H9 (cell line): ENCODE data around the gene SORCS2. TPM values are rescaled to one million over a fixed set of nuclear protein-coding genes. Genes with fewer than 3 reads are reported as not detected.

ENCODE experiments used
- DNase-seq: peaks from one replicate; pipeline ENCODE4 v3.0.0-alpha.2; 2017
- H2AFZ ChIP-seq: one replicate; pipeline ENCODE4 v1.6.1; 2013; ENCODE audit warnings: mild to moderate bottlenecking, low read length, control low read depth, moderate library complexity
- H2AK5ac ChIP-seq: 2 replicates; pipeline ENCODE4 v1.6.1; 2013; ENCODE audit warnings: low read length, control low read depth, mixed read lengths; ENCODE audit not compliant: insufficient read length
- H2BK120ac ChIP-seq: one replicate; pipeline ENCODE4 v1.6.1; 2013; ENCODE audit warnings: low read depth, mild to moderate bottlenecking, low read length, control low read depth, inconsistent platforms; ENCODE audit not compliant: poor library complexity, severe bottlenecking
- H2BK12ac ChIP-seq: 2 replicates; pipeline ENCODE4 v1.6.1; 2013; ENCODE audit warnings: low read length, control low read depth, mixed read lengths, low read depth; ENCODE audit not compliant: insufficient read length
- H2BK15ac ChIP-seq: 2 replicates; pipeline ENCODE4 v1.6.1; 2013; ENCODE audit warnings: low read depth, low read length, control low read depth
- H2BK20ac ChIP-seq: one replicate; pipeline ENCODE4 v1.6.1; 2013; ENCODE audit warnings: low read depth, mild to moderate bottlenecking, low read length, control low read depth, inconsistent platforms; ENCODE audit not compliant: poor library complexity, severe bottlenecking
- H2BK5ac ChIP-seq: 2 replicates; pipeline ENCODE4 v1.6.1; 2013; ENCODE audit warnings: low read length, control low read depth, mixed read lengths; ENCODE audit not compliant: insufficient read length
- H3K14ac ChIP-seq: 2 replicates; pipeline ENCODE4 v1.6.1; 2013; ENCODE audit warnings: low read length, control low read depth; ENCODE audit not compliant: insufficient read depth
- H3K18ac ChIP-seq: 2 replicates; pipeline ENCODE4 v1.6.1; 2013; ENCODE audit warnings: low read depth, mild to moderate bottlenecking, mixed read lengths, low read length, control low read depth; ENCODE audit not compliant: insufficient read length
- H3K23ac ChIP-seq: 2 replicates; pipeline ENCODE4 v1.6.1; 2013; ENCODE audit warnings: low read length, control low read depth, mixed read lengths, low read depth; ENCODE audit not compliant: insufficient read length
- H3K23me2 ChIP-seq: 2 replicates; pipeline ENCODE4 v1.6.1; 2013; ENCODE audit warnings: low read depth, mild to moderate bottlenecking, mixed read lengths, low read length, control low read depth; ENCODE audit not compliant: insufficient read length, poor library complexity, severe bottlenecking
- H3K27ac ChIP-seq: 2 replicates; pipeline ENCODE4 v1.5.1; 2013; ENCODE audit warnings: low read length, control low read depth, mixed read lengths, low read depth; ENCODE audit not compliant: insufficient read length
- H3K27me3 ChIP-seq: 2 replicates; pipeline ENCODE4 v1.6.1; 2013; ENCODE audit warnings: low read length, control low read depth, inconsistent platforms; ENCODE audit not compliant: insufficient read depth
- H3K4ac ChIP-seq: 2 replicates; pipeline ENCODE4 v1.6.1; 2013; ENCODE audit warnings: low read depth, mild to moderate bottlenecking, control low read depth, inconsistent platforms, low read length, moderate library complexity
- H3K4me1 ChIP-seq: 2 replicates; pipeline ENCODE4 v1.6.1; 2013; ENCODE audit warnings: low read length, control low read depth, inconsistent platforms; ENCODE audit not compliant: insufficient read depth
- H3K4me2 ChIP-seq: 2 replicates; pipeline ENCODE4 v1.6.1; 2013; ENCODE audit warnings: low read length, control low read depth, mixed read lengths; ENCODE audit not compliant: insufficient read length, insufficient read depth
- H3K56ac ChIP-seq: 2 replicates; pipeline ENCODE4 v1.6.1; 2013; ENCODE audit warnings: low read depth, mild to moderate bottlenecking, mixed read lengths, low read length, control low read depth; ENCODE audit not compliant: insufficient read length
- H3K79me1 ChIP-seq: 2 replicates; pipeline ENCODE4 v1.6.1; 2013; ENCODE audit warnings: low read depth, mild to moderate bottlenecking, moderate library complexity, low read length, control low read depth, inconsistent platforms; ENCODE audit not compliant: insufficient read depth, poor library complexity, severe bottlenecking
- H3K79me2 ChIP-seq: 2 replicates; pipeline ENCODE4 v1.6.1; 2013; ENCODE audit warnings: low read length, control low read depth, inconsistent platforms; ENCODE audit not compliant: insufficient read depth
- H3K9ac ChIP-seq: 2 replicates; pipeline ENCODE4 v1.6.1; 2013; ENCODE audit warnings: low read length, control low read depth, mixed read lengths; ENCODE audit not compliant: insufficient read length; ENCODE audit errors: extremely low read depth
- H3K9me3 ChIP-seq: one replicate; pipeline ENCODE4 v1.6.1; 2013; ENCODE audit warnings: low read depth, low read length, inconsistent platforms; ENCODE audit not compliant: control insufficient read depth
- H3T11ph ChIP-seq: one replicate; pipeline ENCODE4 v1.6.1; 2013; ENCODE audit warnings: mild to moderate bottlenecking, low read length, control low read depth, inconsistent platforms
- H4K20me1 ChIP-seq: one replicate; pipeline ENCODE4 v1.6.1; 2013; ENCODE audit not compliant: control insufficient read depth, insufficient read length, insufficient read depth
- H4K5ac ChIP-seq: 2 replicates; pipeline ENCODE4 v1.6.1; 2013; ENCODE audit warnings: low read depth, mild to moderate bottlenecking, mixed read lengths, low read length, control low read depth; ENCODE audit not compliant: insufficient read length
- H4K8ac ChIP-seq: replicated peaks from 2 replicates; pipeline ENCODE4 v1.6.1; 2013; ENCODE audit warnings: low read length, control low read depth, mixed read lengths, low read depth; ENCODE audit not compliant: insufficient read length
- H4K91ac ChIP-seq: 2 replicates; pipeline ENCODE4 v1.6.1; 2013; ENCODE audit warnings: low read depth, mild to moderate bottlenecking, moderate library complexity, mixed read lengths, low read length, control low read depth; ENCODE audit not compliant: insufficient read length
- H3K27ac Mint-ChIP-seq, 3 experiments: 2 replicates in 2 of 3; 3 replicates in 1 of 3; pipeline ENCODE4 v1.8.0; 2020 to 2021; ENCODE audit warnings: mixed read lengths in 3 of 3, mild to moderate bottlenecking in 1 of 3, moderate library complexity in 1 of 3
- H3K27me3 Mint-ChIP-seq: 2 replicates; pipeline ENCODE4 v1.8.0; 2021; ENCODE audit warnings: low read depth, mild to moderate bottlenecking, moderate library complexity, mixed read lengths
- H3K36me3 Mint-ChIP-seq, 3 experiments: 2 replicates in 2 of 3; 3 replicates in 1 of 3; pipeline ENCODE4 v1.8.0; 2020 to 2021; ENCODE audit warnings: low read depth in 3 of 3, mixed read lengths in 3 of 3; ENCODE audit not compliant: insufficient read depth in 1 of 3
- H3K4me1 Mint-ChIP-seq, 2 experiments: 2 replicates each; pipeline ENCODE4 v1.8.0; 2020; ENCODE audit warnings: mixed read lengths in 2 of 2
- H3K4me3 Mint-ChIP-seq, 2 experiments: 2 replicates in 1 of 2; 3 replicates in 1 of 2; pipeline ENCODE4 v1.8.0; 2020 to 2021; ENCODE audit warnings: mild to moderate bottlenecking in 2 of 2, mixed read lengths in 2 of 2, moderate library complexity in 1 of 2
- H3K9me3 Mint-ChIP-seq, 2 experiments: 2 replicates in 1 of 2; 3 replicates in 1 of 2; pipeline ENCODE4 v1.8.0; 2020; ENCODE audit warnings: mild to moderate bottlenecking in 2 of 2, mixed read lengths in 2 of 2, moderate library complexity in 1 of 2
- WGBS: extraction: QIAGEN DNeasy Blood & Tissue Kit; methylation state at CpG from one replicate; pipeline ENCODE4 v1.1.7; 2013; ENCODE audit warnings: missing lambda C conversion rate, low lambda C conversion rate, mixed read lengths; ENCODE audit not compliant: insufficient read length; ENCODE audit errors: extremely low coverage; 5-methylcytosine and 5-hydroxymethylcytosine counted together
- total RNA-seq: library from RNA; stranded (reverse); gene quantifications from 2 replicates; pipeline ENCODE4 v1.2.1, GENCODE V29; 2021
- TF ChIP-seq, protein P1 (sequence below): fragments of 200-600 bp; sonication (generic); conservative IDR thresholded peaks from 3 replicates; pipeline ENCODE4 v1.8.0; 2021; ENCODE audit warnings: antibody characterized with exemption, mild to moderate bottlenecking

Gene SORCS2
- total RNA-seq, 1 experiment from 2014 or later: 0.57 TPM

DNA sequence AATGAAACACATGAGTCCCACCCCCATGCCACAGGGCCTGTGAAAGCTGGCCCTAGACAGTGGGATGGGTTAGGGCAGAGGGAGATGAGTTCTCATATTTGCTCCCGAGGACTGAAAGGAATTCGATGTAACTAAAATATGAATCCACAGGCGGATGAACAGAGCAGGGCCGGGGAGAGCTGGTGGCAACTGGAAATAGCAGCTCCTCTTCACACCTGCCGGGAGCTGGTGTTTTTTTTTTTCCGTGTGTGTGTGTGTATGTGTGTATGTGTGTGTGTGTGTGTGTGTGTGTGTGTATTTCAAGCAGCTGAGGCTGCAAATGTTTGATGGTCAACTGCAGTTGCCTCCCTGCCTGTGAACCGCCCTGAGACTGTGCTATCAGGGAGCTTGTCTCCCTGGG lies 357.5 kb downstream of the SORCS2 start:
- Histone ChIP-seq H3T11ph (no peak overlapping the region), H2BK20ac (no peak overlapping the region), H3K79me2 (no peaks in the 10 kb centered on the region), H3K18ac (no peak overlapping the region), H3K56ac (no peak overlapping the region), H3K9me3 (peaks cover 15% of the 10 kb centered on the region), H3K4me1 (no peaks in the 10 kb centered on the region), H3K79me1 (no peaks in the 10 kb centered on the region), H4K20me1 (no peaks in the 10 kb centered on the region), H3K4me2 (no peak overlapping the region), H2BK5ac (no peak overlapping the region), H4K5ac (no peak overlapping the region), H3K23ac (no peak overlapping the region), H3K9ac (no peak overlapping the region), H3K14ac (no peak overlapping the region), H2BK120ac (no peak overlapping the region), H2BK12ac (no peak overlapping the region), H3K27ac (no peak overlapping the region), H4K91ac (no peak overlapping the region), H3K27me3 (no peaks in the 10 kb centered on the region), H2BK15ac (no peak overlapping the region), H4K8ac (no peak overlapping the region), H2AFZ (no peak overlapping the region), H3K4ac (no peak overlapping the region), H3K23me2 (no peaks in the 10 kb centered on the region), H2AK5ac (no peak overlapping the region)
- Mint-ChIP-seq H3K4me3 (no peak overlapping the region), H3K4me1 (no peaks in the 10 kb centered on the region), H3K9me3 (peaks cover 19 to 25% of the 10 kb centered on the region in 2 experiments), H3K27ac (peak overlapping the region in 1 of 3 experiments; percentile 29; a peak in 1 of 7 replicates), H3K27me3 (peaks cover 15% of the 10 kb centered on the region), H3K36me3 (peaks cover 6 to 14% (median 6%) of the 10 kb centered on the region in 3 experiments)
- WGBS: no CpG with 5 or more reads among the region's 7 CpGs
- TF ChIP-seq, protein P1, sequence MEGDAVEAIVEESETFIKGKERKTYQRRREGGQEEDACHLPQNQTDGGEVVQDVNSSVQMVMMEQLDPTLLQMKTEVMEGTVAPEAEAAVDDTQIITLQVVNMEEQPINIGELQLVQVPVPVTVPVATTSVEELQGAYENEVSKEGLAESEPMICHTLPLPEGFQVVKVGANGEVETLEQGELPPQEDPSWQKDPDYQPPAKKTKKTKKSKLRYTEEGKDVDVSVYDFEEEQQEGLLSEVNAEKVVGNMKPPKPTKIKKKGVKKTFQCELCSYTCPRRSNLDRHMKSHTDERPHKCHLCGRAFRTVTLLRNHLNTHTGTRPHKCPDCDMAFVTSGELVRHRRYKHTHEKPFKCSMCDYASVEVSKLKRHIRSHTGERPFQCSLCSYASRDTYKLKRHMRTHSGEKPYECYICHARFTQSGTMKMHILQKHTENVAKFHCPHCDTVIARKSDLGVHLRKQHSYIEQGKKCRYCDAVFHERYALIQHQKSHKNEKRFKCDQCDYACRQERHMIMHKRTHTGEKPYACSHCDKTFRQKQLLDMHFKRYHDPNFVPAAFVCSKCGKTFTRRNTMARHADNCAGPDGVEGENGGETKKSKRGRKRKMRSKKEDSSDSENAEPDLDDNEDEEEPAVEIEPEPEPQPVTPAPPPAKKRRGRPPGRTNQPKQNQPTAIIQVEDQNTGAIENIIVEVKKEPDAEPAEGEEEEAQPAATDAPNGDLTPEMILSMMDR: no peak
- no peak for DNase-seq
